ENCODE measurements around the gene FYTTD1.

Gene FYTTD1

GRCh38 chr3:197801891-197802778, 52.5 kb downstream of the FYTTD1 start:
- DNase-seq (peak; percentile 23), ATAC-seq (ENCODE audit: insufficient read depth, low read depth) (peak; percentile 63)
- Histone ChIP-seq H3K27ac (ENCODE audit: low read length) (no peak overlapping the region), H4K20me1 (ENCODE audit: insufficient read depth, low read length) (peaks cover 15% of the 10 kb centered on the region; the same call in 1 of the 2 replicates), H3K9me3 (ENCODE audit: insufficient read depth, low read length, severe bottlenecking) (no peaks in the 10 kb centered on the region), H3K4me2 (ENCODE audit: insufficient read depth, low read length) (no peak overlapping the region), H3K4me1 (ENCODE audit: insufficient read depth, low read length) (peaks cover 5% of the 10 kb centered on the region; the same call in 1 of the 2 replicates), H2AFZ (ENCODE audit: low read depth, low read length) (no peak overlapping the region), H3K79me2 (ENCODE audit: insufficient read depth, low read length) (peaks cover 77% of the 10 kb centered on the region), H3K9ac (ENCODE audit: low read depth, low read length) (no peak overlapping the region), H3K4me3 (ENCODE audit: low read depth in 1 of 2, low read length in 2 of 2) (no peak overlapping the region), H3K36me3 (ENCODE audit: insufficient read depth, low read length) (no peaks in the 10 kb centered on the region), H3K27me3 (ENCODE audit: insufficient read depth, low read length, poor library complexity) (no peaks in the 10 kb centered on the region)
- peak; percentile 60 for TF ChIP-seq CTCF (IDR thresholded peaks at IDR 0.05; ENCODE audit: borderline replicate concordance, extremely low read depth, low read length, poor library complexity, severe bottlenecking)
- no peak for TF ChIP-seq EZH2 (IDR thresholded peaks at IDR 0.05; ENCODE audit: borderline replicate concordance, low read depth, low read length, severe bottlenecking)

GRCh38 chr3:197802779-197803459, 53.2 kb downstream of the FYTTD1 start:
- ATAC-seq (ENCODE audit: insufficient read depth, low read depth) (no peak), DNase-seq (no peak)
- TF ChIP-seq CTCF (IDR thresholded peaks at IDR 0.05; ENCODE audit: borderline replicate concordance, extremely low read depth, low read length, poor library complexity, severe bottlenecking) = peak; percentile 27
- TF ChIP-seq EZH2 (IDR thresholded peaks at IDR 0.05; ENCODE audit: borderline replicate concordance, low read depth, low read length, severe bottlenecking) = no peak
- Histone ChIP-seq H2AFZ (ENCODE audit: low read depth, low read length) (no peak overlapping the region), H3K9ac (ENCODE audit: low read depth, low read length) (no peak overlapping the region), H3K4me3 (ENCODE audit: low read depth in 1 of 2, low read length in 2 of 2) (no peak overlapping the region), H4K20me1 (ENCODE audit: insufficient read depth, low read length) (peaks cover 15% of the 10 kb centered on the region; the same call in 1 of the 2 replicates), H3K4me1 (ENCODE audit: insufficient read depth, low read length) (peaks cover 5% of the 10 kb centered on the region; the same call in 1 of the 2 replicates), H3K27me3 (ENCODE audit: insufficient read depth, low read length, poor library complexity) (no peaks in the 10 kb centered on the region), H3K9me3 (ENCODE audit: insufficient read depth, low read length, severe bottlenecking) (no peaks in the 10 kb centered on the region), H3K79me2 (ENCODE audit: insufficient read depth, low read length) (peaks cover 76% of the 10 kb centered on the region), H3K27ac (ENCODE audit: low read length) (no peak overlapping the region), H3K4me2 (ENCODE audit: insufficient read depth, low read length) (no peak overlapping the region), H3K36me3 (ENCODE audit: insufficient read depth, low read length) (no peaks in the 10 kb centered on the region)

GRCh38 chr3:197804511-197804910, 54.8 kb downstream of the FYTTD1 start:
- Histone ChIP-seq H2AFZ (ENCODE audit: low read depth, low read length) (no peak overlapping the region), H3K79me2 (ENCODE audit: insufficient read depth, low read length) (peaks cover 76% of the 10 kb centered on the region), H3K4me2 (ENCODE audit: insufficient read depth, low read length) (no peak overlapping the region), H3K9ac (ENCODE audit: low read depth, low read length) (no peak overlapping the region), H3K27ac (ENCODE audit: low read length) (no peak overlapping the region), H4K20me1 (ENCODE audit: insufficient read depth, low read length) (peaks cover 10% of the 10 kb centered on the region; the same call in 1 of the 2 replicates), H3K4me1 (ENCODE audit: insufficient read depth, low read length) (peaks cover 5% of the 10 kb centered on the region; the same call in 1 of the 2 replicates), H3K4me3 (ENCODE audit: low read depth in 1 of 2, low read length in 2 of 2) (no peak overlapping the region), H3K27me3 (ENCODE audit: insufficient read depth, low read length, poor library complexity) (no peaks in the 10 kb centered on the region), H3K36me3 (ENCODE audit: insufficient read depth, low read length) (no peaks in the 10 kb centered on the region), H3K9me3 (ENCODE audit: insufficient read depth, low read length, severe bottlenecking) (no peaks in the 10 kb centered on the region)
- TF ChIP-seq CTCF (IDR thresholded peaks at IDR 0.05; ENCODE audit: borderline replicate concordance, extremely low read depth, low read length, poor library complexity, severe bottlenecking) = no peak
- TF ChIP-seq EZH2 (IDR thresholded peaks at IDR 0.05; ENCODE audit: borderline replicate concordance, low read depth, low read length, severe bottlenecking) = no peak
- DNase-seq (no peak), ATAC-seq (ENCODE audit: insufficient read depth, low read depth) (no peak)
